H1 (cell line): ENCODE results near the gene SRP14. TPM values are rescaled to one million over a fixed set of nuclear protein-coding genes. Genes with fewer than 3 reads are reported as not detected.

Source experiments
- ATF2 ChIP-seq: IDR thresholded peaks from 2 replicates; pipeline ENCODE4 v1.6.1; 2012; ENCODE audit warnings: low read length, inconsistent platforms
- ATF3 ChIP-seq: IDR thresholded peaks from 2 replicates; pipeline ENCODE4 v1.6.1; 2011; ENCODE audit warnings: low read depth, mild to moderate bottlenecking, low read length; ENCODE audit not compliant: insufficient read depth
- HDAC2 ChIP-seq, 2 experiments: fragments of 300-600 bp in 1 of 2; sonication (generic) in 1 of 2; IDR thresholded peaks; 2 replicates each; pipeline ENCODE4 v1.6.1; 2011 to 2012; ENCODE audit warnings: low read depth in 2 of 2, low read length in 2 of 2, mild to moderate bottlenecking in 2 of 2, moderate library complexity in 2 of 2, borderline replicate concordance in 1 of 2, inconsistent platforms in 1 of 2
- SIN3A ChIP-seq, 2 experiments: IDR thresholded peaks in 1 of 2; conservative IDR thresholded peaks in 1 of 2; 2 replicates each; pipeline ENCODE4 v1.6.1; 2011 to 2012; ENCODE audit warnings: low read length in 2 of 2, improper control_type of control experiment in 1 of 2, low read depth in 1 of 2, mild to moderate bottlenecking in 1 of 2
- polyA plus RNA-seq, 7 experiments: library from polyadenylated mRNA; depleted of rRNA in 3 of 7; stranded (reverse) in 5 of 7; unstranded in 2 of 7; fragments of >200 nt in 5 of 7; fragments of 200-250 nt in 2 of 7; gene quantifications; 1 replicate in 5 of 7; 2 replicates in 1 of 7; 4 replicates in 1 of 7; pipeline versions ENCODE4 v1.2.1 to v1.2.3, GENCODE V29; 2011 to 2013; ENCODE audit warnings: missing spikeins in 2 of 7, mixed read lengths in 2 of 7
- total RNA-seq: library from RNA; stranded (reverse); fragmentation: NEBNext Ultra II Directional; extraction: Animal tissue kit (Norgen Biotek cat#: 25700); gene quantifications from 2 replicates; pipeline ENCODE4 v1.2.1, GENCODE V29; 2021

The SRP14 gene
- total and polyA plus RNA-seq, 2 of the 8 experiments (the other 6 are each of a cell fraction or from before 2014, with no cell fraction given) = 186 to 223 TPM

- TF ChIP-seq ATF3 (no peak), HDAC2 (IDR thresholded peaks at IDR 0.05; ENCODE audit: borderline replicate concordance in 1 of 2, low read depth in 2 of 2, low read length in 2 of 2) (no peak), SIN3A (conservative IDR thresholded peaks at IDR 0.05 in 1 of 2, IDR thresholded peaks at IDR 0.05 in 1 of 2; ENCODE audit: low read depth in 1 of 2, low read length in 2 of 2) (no peak), ATF2 (no peak)
Observed at GRCh38 chr15:40040770-40041169, 1.8 kb upstream of the SRP14 start (continued).
